ENCODE results near the gene TMEM203. TPM values are rescaled to one million over a fixed set of nuclear protein-coding genes. Genes with fewer than 3 reads are reported as not detected.

The TMEM203 gene
- total RNA-seq, 1 experiment from 2014 or later = 47.9 TPM

Other genes with a start within 250 kb of the TMEM203 start
- 0.33 to 0.56 TPM (median 0.45 TPM) in 4 of 5 replicates, not detected in the other for gene PTGDS, start 228.1 kb downstream of the TMEM203 start, total RNA-seq (2022; extraction: Qiagen RNA extraction; ENCODE audit: low read depth)
- gene LCNL1, start 222.7 kb downstream of the TMEM203 start, total RNA-seq (2022; extraction: Qiagen RNA extraction; ENCODE audit: low read depth) = 0.08 to 0.18 TPM (median 0.12 TPM) in 3 of 5 replicates, not detected in the others
- gene PAXX, start 213.2 kb downstream of the TMEM203 start, total RNA-seq (2022; extraction: Qiagen RNA extraction; ENCODE audit: low read depth) = 37.9 to 83.8 TPM (median 71.5 TPM) in 5 replicates
- gene CLIC3, start 209.1 kb downstream of the TMEM203 start, total RNA-seq (2022; extraction: Qiagen RNA extraction; ENCODE audit: low read depth) = 2.2 to 4.2 TPM (median 3.7 TPM) in 5 replicates
- gene ABCA2, start 177.4 kb downstream of the TMEM203 start, total RNA-seq (2022; extraction: Qiagen RNA extraction; ENCODE audit: low read depth) = 12.6 to 32.5 TPM (median 25.5 TPM) in 5 replicates
- 0.07 TPM in 1 of 5 replicates, not detected in the others for gene FUT7, start 173.6 kb downstream of the TMEM203 start, total RNA-seq (2022; extraction: Qiagen RNA extraction; ENCODE audit: low read depth)
- gene NPDC1, start 159.5 kb downstream of the TMEM203 start, total RNA-seq (2022; extraction: Qiagen RNA extraction; ENCODE audit: low read depth) = 26.4 to 93.7 TPM (median 81.5 TPM) in 5 replicates
- 1.0 to 2.3 TPM (median 1.5 TPM) in 5 replicates for gene ENTPD2, start 151.6 kb downstream of the TMEM203 start, total RNA-seq (2022; extraction: Qiagen RNA extraction; ENCODE audit: low read depth)
- gene SAPCD2, start 135.1 kb downstream of the TMEM203 start, total RNA-seq (2022; extraction: Qiagen RNA extraction; ENCODE audit: low read depth) = 12.1 to 27.8 TPM (median 24.6 TPM) in 5 replicates
- gene UAP1L1, start 128.1 kb downstream of the TMEM203 start, total RNA-seq (2022; extraction: Qiagen RNA extraction; ENCODE audit: low read depth) = 9.0 to 14.6 TPM (median 11.9 TPM) in 5 replicates
- 33.8 to 56.7 TPM (median 50.2 TPM) in 5 replicates for gene MAN1B1, start 118.7 kb downstream of the TMEM203 start, total RNA-seq (2022; extraction: Qiagen RNA extraction; ENCODE audit: low read depth)
- 52.8 to 134 TPM (median 106 TPM) in 5 replicates for gene DPP7, start 90.9 kb downstream of the TMEM203 start, total RNA-seq (2022; extraction: Qiagen RNA extraction; ENCODE audit: low read depth)
- 0.14 to 0.76 TPM (median 0.27 TPM) in 5 replicates for gene GRIN1, start 66.5 kb downstream of the TMEM203 start, total RNA-seq (2022; extraction: Qiagen RNA extraction; ENCODE audit: low read depth)
- gene LRRC26, start 35.6 kb downstream of the TMEM203 start, total RNA-seq (2022; extraction: Qiagen RNA extraction; ENCODE audit: low read depth) = 0.39 to 2.0 TPM (median 1.6 TPM) in 5 replicates
- not detected in 5 replicates for gene TMEM210, start 33.6 kb downstream of the TMEM203 start, total RNA-seq (2022; extraction: Qiagen RNA extraction; ENCODE audit: low read depth)
- gene ANAPC2, start 17.1 kb downstream of the TMEM203 start, total RNA-seq (2022; extraction: Qiagen RNA extraction; ENCODE audit: low read depth) = 19.0 to 41.0 TPM (median 34.9 TPM) in 5 replicates
- gene SSNA1, start 17.0 kb downstream of the TMEM203 start, total RNA-seq (2022; extraction: Qiagen RNA extraction; ENCODE audit: low read depth) = 85.9 to 156 TPM (median 148 TPM) in 5 replicates
- 5.5 to 10.4 TPM (median 10.2 TPM) in 5 replicates for gene TPRN, start 4.9 kb downstream of the TMEM203 start, total RNA-seq (2022; extraction: Qiagen RNA extraction; ENCODE audit: low read depth)
- 7.4 to 20.8 TPM (median 16.2 TPM) in 5 replicates for gene NDOR1, start 52 bp upstream of the TMEM203 start, total RNA-seq (2022; extraction: Qiagen RNA extraction; ENCODE audit: low read depth)
- 0.79 to 2.6 TPM (median 2.0 TPM) in 5 replicates for gene RNF208, start 16.6 kb upstream of the TMEM203 start, total RNA-seq (2022; extraction: Qiagen RNA extraction; ENCODE audit: low read depth)
- 2.8 to 5.4 TPM (median 4.2 TPM) in 5 replicates for gene CYSRT1, start 19.5 kb upstream of the TMEM203 start, total RNA-seq (2022; extraction: Qiagen RNA extraction; ENCODE audit: low read depth)
- gene RNF224, start 21.9 kb upstream of the TMEM203 start, total RNA-seq (2022; extraction: Qiagen RNA extraction; ENCODE audit: low read depth) = 0.13 to 0.58 TPM (median 0.39 TPM) in 4 of 5 replicates, not detected in the other
- 0.13 to 0.19 TPM in 2 of 5 replicates, not detected in the others for gene SLC34A3, start 25.3 kb upstream of the TMEM203 start, total RNA-seq (2022; extraction: Qiagen RNA extraction; ENCODE audit: low read depth)
- 522 to 871 TPM (median 814 TPM) in 5 replicates for gene TUBB4B, start 35.6 kb upstream of the TMEM203 start, total RNA-seq (2022; extraction: Qiagen RNA extraction; ENCODE audit: low read depth)
- not detected in 5 replicates for gene STPG3, start 45.6 kb upstream of the TMEM203 start, total RNA-seq (2022; extraction: Qiagen RNA extraction; ENCODE audit: low read depth)
- gene NELFB, start 49.7 kb upstream of the TMEM203 start, total RNA-seq (2022; extraction: Qiagen RNA extraction; ENCODE audit: low read depth) = 36.5 to 63.8 TPM (median 58.5 TPM) in 5 replicates
- gene TOR4A, start 72.1 kb upstream of the TMEM203 start, total RNA-seq (2022; extraction: Qiagen RNA extraction; ENCODE audit: low read depth) = 13.6 to 33.0 TPM (median 30.5 TPM) in 5 replicates
- gene NRARP, start 96.6 kb upstream of the TMEM203 start, total RNA-seq (2022; extraction: Qiagen RNA extraction; ENCODE audit: low read depth) = 1.9 to 7.2 TPM (median 5.6 TPM) in 5 replicates
- gene EXD3, start 217.5 kb upstream of the TMEM203 start, total RNA-seq (2022; extraction: Qiagen RNA extraction; ENCODE audit: low read depth) = 2.5 to 6.8 TPM (median 6.4 TPM) in 5 replicates
- gene NOXA1, start 217.7 kb upstream of the TMEM203 start, total RNA-seq (2022; extraction: Qiagen RNA extraction; ENCODE audit: low read depth) = 0.53 to 2.1 TPM (median 1.9 TPM) in 5 replicates
- 0.18 to 0.29 TPM (median 0.19 TPM) in 5 replicates for gene ENTPD8, start 235.7 kb upstream of the TMEM203 start, total RNA-seq (2022; extraction: Qiagen RNA extraction; ENCODE audit: low read depth)